CD4-positive, alpha-beta T cell treated with Interleukin-10 for 1 hour (primary cell): Measurements from ENCODE around the gene CCN2.
"Not testable (repeated sequence)": the region's sequence is repeated elsewhere in the genome, so short reads cannot be mapped to it uniquely, and the experiment has no call there.

Experiments
- DNase-seq: peaks from one replicate; pipeline ENCODE4 v3.0.0-alpha.2; 2020

CCN2 gene

GRCh38 chr6:131937703-131938631, 13.2 kb downstream of the CCN2 start:
- no peak for DNase-seq

- DNase-seq, result no peak
Measured at GRCh38 chr6:131937226-131937625, 13.9 kb downstream of the CCN2 start.

GRCh38 chr6:131936156-131936555, 15.0 kb downstream of the CCN2 start:
- no peak for DNase-seq

- no peak for DNase-seq
Measured at GRCh38 chr6:131931063-131931750, 20.0 kb downstream of the CCN2 start.

GRCh38 chr6:131929976-131930375, 21.2 kb downstream of the CCN2 start:
- DNase-seq, result no peak

- no peak for DNase-seq
Measured at GRCh38 chr6:131929264-131929663, 21.9 kb downstream of the CCN2 start.

- DNase-seq, result no peak
Measured at GRCh38 chr6:131924881-131925474, 26.2 kb downstream of the CCN2 start.

- peak; percentile 17 for DNase-seq
Measured at GRCh38 chr6:131923356-131923755, 27.8 kb downstream of the CCN2 start.

- no peak for DNase-seq
Measured at GRCh38 chr6:131920656-131921055, 30.5 kb downstream of the CCN2 start.

GRCh38 chr6:131918650-131919355, 32.4 kb downstream of the CCN2 start:
- no peak for DNase-seq

- no peak for DNase-seq
Measured at GRCh38 chr6:131917763-131918649, 33.2 kb downstream of the CCN2 start.

GRCh38 chr6:131917318-131917717, 33.9 kb downstream of the CCN2 start:
- DNase-seq, result no peak

- DNase-seq, result no peak
Measured at GRCh38 chr6:131916847-131917246, 34.3 kb downstream of the CCN2 start.

- not testable (repeated sequence) for DNase-seq
Measured at GRCh38 chr6:131916091-131916796, 34.9 kb downstream of the CCN2 start.

- DNase-seq, result peak; percentile 50
Measured at GRCh38 chr6:131914967-131915751, 36.0 kb downstream of the CCN2 start.

- DNase-seq, result no peak
Measured at GRCh38 chr6:131914234-131914633, 36.9 kb downstream of the CCN2 start.

GRCh38 chr6:131911951-131912350, 39.2 kb downstream of the CCN2 start:
- no peak for DNase-seq

GRCh38 chr6:131910956-131911355, 40.2 kb downstream of the CCN2 start:
- DNase-seq, result no peak

- no peak for DNase-seq
Measured at GRCh38 chr6:131910219-131910589, 41.0 kb downstream of the CCN2 start.

- peak; percentile 76 for DNase-seq
Measured at GRCh38 chr6:131909408-131910218, 41.6 kb downstream of the CCN2 start.
